ENCODE measurements around the gene ITFG1. TPM values are rescaled to one million over a fixed set of nuclear protein-coding genes. Genes with fewer than 3 reads are reported as not detected.

Gene ITFG1
- total and polyA plus RNA-seq, 8 donors = 8.1 to 90.0 (median 32.2) TPM

DNA sequence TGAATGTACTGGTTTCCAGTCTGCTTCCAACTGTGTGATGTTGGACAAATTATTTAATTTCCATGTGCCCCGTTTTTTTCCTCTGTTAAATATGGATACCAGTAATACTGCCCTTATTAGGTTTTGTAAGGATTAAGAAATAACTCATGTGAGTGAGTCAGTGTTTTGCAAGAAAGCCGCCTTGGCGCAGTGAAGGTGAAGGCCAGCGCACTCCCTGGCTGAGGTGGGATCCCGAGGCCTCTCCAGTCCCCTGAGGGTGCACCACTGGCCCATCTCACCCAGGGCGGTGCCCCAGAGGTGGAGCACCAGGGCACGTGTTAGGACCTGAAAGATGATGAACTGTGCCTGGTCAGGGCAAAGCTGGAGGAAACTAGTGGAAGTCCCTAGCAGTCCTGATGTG, 43.7 kb upstream of the ITFG1 start:
- no peaks in the 10 kb centered on the region for H3K4me1 ChIP-seq
- H3K36me3 ChIP-seq = peaks cover 38 to 67% (median 62%) of the 10 kb centered on the region in 4 donors
- H3K27ac ChIP-seq = no peak overlapping the region
- 80 to 96% (median 89%) methylated on average over 7 of the region's 7 CpGs for WGBS, 5 donors
- DNase-seq = no peak
- intact Hi-C loops (cut with DNase I; ENCODE audit: low total_unique reads) = no loop called here
- no peaks in the 10 kb centered on the region for H3K9me3 ChIP-seq
- H3K4me3 ChIP-seq = no peak overlapping the region
- H3K27me3 ChIP-seq = no peaks in the 10 kb centered on the region
- TF ChIP-seq POLR2A (IDR thresholded peaks at IDR 0.05) (no peak), EP300 (IDR thresholded peaks at IDR 0.05) (no peak), CTCF (IDR thresholded peaks at IDR 0.05) (no peak), POLR2AphosphoS5 (IDR thresholded peaks at IDR 0.05) (no peak)

GRCh38 chr16:47503936-47504335, 43.1 kb upstream of the ITFG1 start:
- intact Hi-C loops (cut with DNase I; ENCODE audit: low total_unique reads) = no loop called here
- TF ChIP-seq POLR2AphosphoS5 (IDR thresholded peaks at IDR 0.05) (no peak), EP300 (IDR thresholded peaks at IDR 0.05) (no peak), CTCF (IDR thresholded peaks at IDR 0.05) (no peak), POLR2A (IDR thresholded peaks at IDR 0.05) (no peak)
- 67 to 100% (median 89%) methylated on average over 1 of the region's 1 CpG for WGBS, 5 donors
- DNase-seq = no peak
- Histone ChIP-seq H3K36me3 (peaks cover 43 to 72% (median 67%) of the 10 kb centered on the region in 4 donors), H3K9me3 (no peaks in the 10 kb centered on the region), H3K4me1 (no peaks in the 10 kb centered on the region), H3K4me3 (no peak overlapping the region), H3K27me3 (no peaks in the 10 kb centered on the region), H3K27ac (no peak overlapping the region)

- no peaks in the 10 kb centered on the region for H3K9me3 ChIP-seq
- intact Hi-C loops (cut with DNase I; ENCODE audit: low total_unique reads) = no loop called here
- TF ChIP-seq CTCF (IDR thresholded peaks at IDR 0.05) = no peak
- no peak for TF ChIP-seq POLR2AphosphoS5 (IDR thresholded peaks at IDR 0.05)
- no peak for TF ChIP-seq POLR2A (IDR thresholded peaks at IDR 0.05)
- no peak for TF ChIP-seq EP300 (IDR thresholded peaks at IDR 0.05)
- no peak overlapping the region for H3K4me3 ChIP-seq
- no peak overlapping the region for H3K27ac ChIP-seq
- 93 to 99% (median 97%) methylated on average over 9 of the region's 9 CpGs for WGBS, 5 donors
- no peaks in the 10 kb centered on the region for H3K27me3 ChIP-seq
- peaks cover 0 to under 1% (median 0%) of the 10 kb centered on the region in 4 donors for H3K4me1 ChIP-seq
- DNase-seq = no peak
- H3K36me3 ChIP-seq = peaks cover 46 to 75% (median 72%) of the 10 kb centered on the region in 4 donors
These were observed 38.9 kb upstream of the ITFG1 start for GRCh38 chr16:47499700-47500264.

DNA sequence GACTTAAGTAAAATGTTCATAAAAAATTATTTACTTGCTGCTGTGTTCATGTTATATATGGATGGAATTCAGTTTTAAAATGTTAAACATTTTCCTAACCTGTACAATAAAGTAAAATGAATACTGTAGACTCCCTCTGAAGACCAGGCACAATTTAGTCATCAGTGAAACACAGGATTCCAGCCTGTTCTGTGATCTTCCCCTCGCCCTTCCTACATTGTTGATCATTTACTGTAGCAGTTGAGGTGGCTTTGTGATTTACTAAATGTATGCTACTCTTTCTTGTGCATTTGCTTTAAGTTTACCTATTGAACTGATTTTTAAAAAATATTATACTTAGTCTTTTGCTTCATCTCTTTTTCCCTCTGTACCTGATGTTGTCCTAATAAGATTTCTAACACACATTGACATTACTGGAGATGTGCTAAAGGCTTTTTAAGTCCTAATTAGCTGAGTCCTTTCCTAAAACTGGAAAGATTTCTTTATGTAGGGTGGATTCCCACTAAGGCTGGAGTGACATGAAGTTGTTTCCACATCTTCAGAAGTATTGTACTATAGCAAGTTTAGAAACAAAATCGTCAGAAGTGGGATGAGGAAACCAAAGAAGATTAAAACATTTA, 38.3 kb upstream of the ITFG1 start:
- peaks cover 0 to 6% (median 2%) of the 10 kb centered on the region in 4 donors for H3K4me1 ChIP-seq
- no peaks in the 10 kb centered on the region for H3K9me3 ChIP-seq
- TF ChIP-seq CTCF (IDR thresholded peaks at IDR 0.05) (no peak), POLR2AphosphoS5 (IDR thresholded peaks at IDR 0.05) (no peak), EP300 (IDR thresholded peaks at IDR 0.05) (no peak), POLR2A (IDR thresholded peaks at IDR 0.05) (no peak)
- H3K36me3 ChIP-seq = peaks cover 44 to 69% (median 66%) of the 10 kb centered on the region in 4 donors
- intact Hi-C loops (cut with DNase I; ENCODE audit: low total_unique reads) = no loop called here
- WGBS, 5 donors = 92 to 97% (median 93%) methylated on average over 2 of the region's 2 CpGs
- DNase-seq = no peak
- no peaks in the 10 kb centered on the region for H3K27me3 ChIP-seq
- H3K27ac ChIP-seq = no peak overlapping the region
- H3K4me3 ChIP-seq = no peak overlapping the region

Data from stomach (tissue), 9 donors.